CD14-positive monocyte (primary cell): ENCODE results near the gene RECK. TPM values are rescaled to one million over a fixed set of nuclear protein-coding genes. Genes with fewer than 3 reads are reported as not detected.

ENCODE experiments used
- DNase-seq, 3 donors: peaks; one replicate each; pipeline ENCODE4 v3.0.0-alpha.2; 2011 to 2022
- H2AFZ ChIP-seq: 2 replicates; pipeline ENCODE4 v1.6.0; 2012; ENCODE audit warnings: mild to moderate bottlenecking, low read depth, low read length, inconsistent platforms; ENCODE audit not compliant: insufficient read depth, poor library complexity, severe bottlenecking
- H3K27ac ChIP-seq, 2 donors: 1 replicate in 1 of 2; 2 replicates in 1 of 2; pipeline ENCODE4 v1.5.1; 2012 to 2013; ENCODE audit warnings: low read length in 2 of 2, control low read depth in 1 of 2, inconsistent platforms in 1 of 2, low read depth in 1 of 2, mild to moderate bottlenecking in 1 of 2
- H3K27me3 ChIP-seq, 2 donors: one replicate each; pipeline versions ENCODE4 v1.6.0 to v1.6.1; 2011 to 2013; ENCODE audit warnings: low read length in 2 of 2; ENCODE audit not compliant: control insufficient read depth in 2 of 2, insufficient read depth in 2 of 2
- H3K36me3 ChIP-seq, 2 donors: replicated peaks in 1 of 2; 1 replicate in 1 of 2; 2 replicates in 1 of 2; pipeline versions ENCODE4 v1.5.1 to v1.6.1; 2012 to 2013; ENCODE audit warnings: low read length in 2 of 2, control low read depth in 1 of 2, inconsistent platforms in 1 of 2, mild to moderate bottlenecking in 1 of 2; ENCODE audit not compliant: insufficient read depth in 2 of 2, control insufficient read depth in 1 of 2
- H3K4me1 ChIP-seq, 2 donors: 1 replicate in 1 of 2; 2 replicates in 1 of 2; pipeline versions ENCODE4 v1.5.1 to v1.6.1; 2012 to 2013; ENCODE audit warnings: low read length in 2 of 2, control low read depth in 1 of 2, inconsistent platforms in 1 of 2, mild to moderate bottlenecking in 1 of 2, moderate library complexity in 1 of 2; ENCODE audit not compliant: insufficient read depth in 2 of 2, control insufficient read depth in 1 of 2
- H3K4me2 ChIP-seq: replicated peaks from 2 replicates; pipeline ENCODE3; 2012; ENCODE audit warnings: low read length, moderate library complexity, mild to moderate bottlenecking; ENCODE audit not compliant: poor library complexity, severe bottlenecking; ENCODE audit errors: extremely low read depth
- H3K4me3 ChIP-seq, 3 experiments: fragments of 200-600 bp in 1 of 3; sonication (generic) in 1 of 3; replicated peaks in 1 of 3; 1 replicate in 2 of 3; 2 replicates in 1 of 3; pipeline ENCODE4 v1.5.1; 2011 to 2013; ENCODE audit warnings: low read length in 3 of 3, mild to moderate bottlenecking in 3 of 3, control low read depth in 2 of 3, low read depth in 2 of 3, inconsistent platforms in 1 of 3, moderate library complexity in 1 of 3
- H3K79me2 ChIP-seq: 2 replicates; pipeline ENCODE4 v1.6.0; 2012; ENCODE audit warnings: mild to moderate bottlenecking, control low read depth, inconsistent platforms, low read length, moderate library complexity; ENCODE audit not compliant: insufficient read depth
- H3K9ac ChIP-seq: 2 replicates; pipeline ENCODE4 v1.6.0; 2017; ENCODE audit warnings: low read length, mild to moderate bottlenecking; ENCODE audit not compliant: insufficient read depth, poor library complexity, severe bottlenecking
- H3K9me3 ChIP-seq, 2 donors: replicated peaks in 1 of 2; 1 replicate in 1 of 2; 2 replicates in 1 of 2; pipeline versions ENCODE4 v1.5.1 to v1.6.1; 2012 to 2013; ENCODE audit warnings: low read length in 2 of 2, control low read depth in 1 of 2; ENCODE audit not compliant: control insufficient read depth in 1 of 2, insufficient read depth in 1 of 2
- H4K20me1 ChIP-seq: 2 replicates; pipeline ENCODE4 v1.6.0; 2012; ENCODE audit warnings: mild to moderate bottlenecking, low read length, control low read depth, moderate library complexity; ENCODE audit not compliant: insufficient read depth
- H3K27ac Mint-ChIP-seq, 7 donors: one replicate each; pipeline ENCODE4 v1.8.0; 2020; ENCODE audit warnings: mild to moderate bottlenecking in 7 of 7, mixed read lengths in 7 of 7, moderate library complexity in 6 of 7, inconsistent platforms in 2 of 7
- H3K27me3 Mint-ChIP-seq, 3 donors: one replicate each; pipeline ENCODE4 v1.8.0; 2021 to 2022; ENCODE audit warnings: low read depth in 3 of 3, mild to moderate bottlenecking in 3 of 3, mixed read lengths in 3 of 3, moderate library complexity in 3 of 3, inconsistent platforms in 1 of 3
- H3K36me3 Mint-ChIP-seq, 2 donors: one replicate each; pipeline ENCODE4 v1.8.0; 2020; ENCODE audit warnings: mixed read lengths in 2 of 2, inconsistent platforms in 1 of 2, mild to moderate bottlenecking in 1 of 2
- H3K4me1 Mint-ChIP-seq: one replicate; pipeline ENCODE4 v1.8.0; 2020; ENCODE audit warnings: mild to moderate bottlenecking, mixed read lengths
- H3K4me3 Mint-ChIP-seq, 2 donors: one replicate each; pipeline ENCODE4 v1.8.0; 2020; ENCODE audit warnings: mild to moderate bottlenecking in 2 of 2, mixed read lengths in 2 of 2, moderate library complexity in 1 of 2
- H3K9me3 Mint-ChIP-seq, 7 donors: one replicate each; pipeline ENCODE4 v1.8.0; 2020 to 2022; ENCODE audit warnings: mixed read lengths in 7 of 7, mild to moderate bottlenecking in 6 of 7, moderate library complexity in 6 of 7, inconsistent platforms in 2 of 7
- WGBS: methylation state at CpG from one replicate; pipeline ENCODE4 v1.1.5; 2013; ENCODE audit warnings: missing lambda C conversion rate; ENCODE audit not compliant: insufficient coverage; 5-methylcytosine and 5-hydroxymethylcytosine counted together
- intact Hi-C, 2 donors: fragments of 100-400 bp; cut with micrococcal nuclease; formaldehyde crosslinking; loops; one replicate each; pipeline versions ENCODE4 v1.15.0 to v1.15.1; 2023
- polyA plus RNA-seq, 3 donors: library from polyadenylated mRNA; depleted of rRNA in 1 of 3; unstranded in 2 of 3; stranded (reverse) in 1 of 3; fragments of 300-500 nt in 2 of 3; fragments of >200 nt in 1 of 3; fragmentation: Illumina TruSeq in 2 of 3; gene quantifications; 1 replicate in 2 of 3; 2 replicates in 1 of 3; pipeline ENCODE4 v1.2.3, GENCODE V29; 2012 to 2021
- TF ChIP-seq, protein P1 (sequence below): fragments of 200-600 bp; IDR thresholded peaks from one replicate; pipeline ENCODE4 v1.8.0; 2022; ENCODE audit warnings: antibody characterized with exemption, mild to moderate bottlenecking

Gene RECK
- polyA plus RNA-seq, 3 donors = 5.0 to 5.2 (median 5.1) TPM

DNA sequence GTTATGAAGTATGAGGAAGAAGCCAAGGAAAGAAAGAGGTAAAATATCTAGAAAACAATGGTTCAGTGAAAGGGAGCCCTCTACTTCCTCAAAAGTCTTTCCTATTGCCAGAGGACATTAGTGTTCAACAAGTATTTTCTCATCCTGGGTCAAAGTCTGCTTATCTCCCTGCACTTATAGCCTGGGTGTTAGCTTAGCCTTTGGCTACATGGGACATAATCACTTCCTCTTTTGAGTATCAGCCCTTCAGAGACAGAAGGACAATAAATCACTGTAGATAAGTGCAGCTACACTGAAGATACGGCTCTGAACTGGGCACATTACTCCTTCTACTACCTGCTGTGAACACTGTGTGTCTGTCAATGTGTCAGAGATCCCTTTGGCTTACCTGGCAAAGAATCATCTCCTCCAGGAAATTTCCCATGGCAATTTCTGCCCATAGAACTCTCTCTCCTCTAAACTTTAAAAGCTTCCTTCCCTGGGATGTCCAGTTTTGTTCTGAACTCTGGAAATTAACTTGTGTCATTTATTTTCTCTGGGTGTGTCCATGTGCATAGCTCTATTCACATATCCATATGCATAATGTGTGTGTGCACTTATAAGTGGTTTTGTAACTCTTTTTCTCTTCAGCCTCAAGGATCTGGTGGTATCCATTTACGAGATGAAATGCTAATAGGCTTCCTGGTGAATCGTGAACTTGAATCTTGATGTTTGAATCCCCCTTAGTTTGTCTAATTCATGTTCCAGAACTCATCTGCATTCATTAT lies 30.0 kb upstream of the RECK start:
- H2AFZ ChIP-seq = no peak overlapping the region
- H3K4me1 ChIP-seq = no peaks in the 10 kb centered on the region
- no peak overlapping the region for H3K27ac ChIP-seq
- peak in 2 of 3 donors; percentile 17 to 22 for DNase-seq
- H3K27me3 Mint-ChIP-seq = peaks cover 13 to 19% (median 13%) of the 10 kb centered on the region in 3 donors
- H4K20me1 ChIP-seq = no peaks in the 10 kb centered on the region
- no peak overlapping the region for H3K4me3 ChIP-seq
- H3K4me3 Mint-ChIP-seq = peak overlapping the region in 1 of 2 donors; percentile 46
- TF ChIP-seq, protein P1, sequence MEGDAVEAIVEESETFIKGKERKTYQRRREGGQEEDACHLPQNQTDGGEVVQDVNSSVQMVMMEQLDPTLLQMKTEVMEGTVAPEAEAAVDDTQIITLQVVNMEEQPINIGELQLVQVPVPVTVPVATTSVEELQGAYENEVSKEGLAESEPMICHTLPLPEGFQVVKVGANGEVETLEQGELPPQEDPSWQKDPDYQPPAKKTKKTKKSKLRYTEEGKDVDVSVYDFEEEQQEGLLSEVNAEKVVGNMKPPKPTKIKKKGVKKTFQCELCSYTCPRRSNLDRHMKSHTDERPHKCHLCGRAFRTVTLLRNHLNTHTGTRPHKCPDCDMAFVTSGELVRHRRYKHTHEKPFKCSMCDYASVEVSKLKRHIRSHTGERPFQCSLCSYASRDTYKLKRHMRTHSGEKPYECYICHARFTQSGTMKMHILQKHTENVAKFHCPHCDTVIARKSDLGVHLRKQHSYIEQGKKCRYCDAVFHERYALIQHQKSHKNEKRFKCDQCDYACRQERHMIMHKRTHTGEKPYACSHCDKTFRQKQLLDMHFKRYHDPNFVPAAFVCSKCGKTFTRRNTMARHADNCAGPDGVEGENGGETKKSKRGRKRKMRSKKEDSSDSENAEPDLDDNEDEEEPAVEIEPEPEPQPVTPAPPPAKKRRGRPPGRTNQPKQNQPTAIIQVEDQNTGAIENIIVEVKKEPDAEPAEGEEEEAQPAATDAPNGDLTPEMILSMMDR = no peak
- peaks cover 7 to 11% (median 9%) of the 10 kb centered on the region in 7 donors for H3K9me3 Mint-ChIP-seq
- no peak overlapping the region for H3K9ac ChIP-seq
- peak overlapping the region in 3 of 7 donors; percentile 2 to 19 (median 14) for H3K27ac Mint-ChIP-seq
- H3K27me3 ChIP-seq = peaks cover 0 to 5% of the 10 kb centered on the region in 2 donors
- H3K79me2 ChIP-seq = no peaks in the 10 kb centered on the region
- no peak overlapping the region for H3K4me2 ChIP-seq
- peaks cover 2 to 10% of the 10 kb centered on the region in 2 donors for H3K9me3 ChIP-seq
- intact Hi-C loops = no loop called here
- no peaks in the 10 kb centered on the region for H3K36me3 ChIP-seq
- WGBS = 0% methylated on average over 1 of the region's 3 CpGs
- no peaks in the 10 kb centered on the region for H3K36me3 Mint-ChIP-seq
- peaks cover 18% of the 10 kb centered on the region for H3K4me1 Mint-ChIP-seq

DNA sequence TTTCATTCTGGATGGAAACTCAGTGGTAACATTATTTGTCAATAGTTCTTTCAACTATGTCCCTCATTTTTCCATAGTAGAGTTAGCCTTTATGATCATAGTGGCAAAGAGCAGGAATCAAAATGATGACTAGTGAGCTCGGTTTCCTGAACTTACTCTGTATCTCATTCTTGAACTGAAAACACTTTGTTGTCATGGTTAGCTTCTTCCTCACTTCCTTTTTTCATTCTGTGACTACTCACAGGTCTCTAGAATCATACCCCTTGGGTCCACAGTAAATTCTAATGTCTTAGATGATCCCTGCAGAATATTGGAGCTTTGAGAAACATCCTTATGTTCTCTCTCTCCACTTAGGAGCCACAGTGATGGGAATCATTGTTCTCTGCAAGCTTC lies 29.4 kb upstream of the RECK start:
- Mint-ChIP-seq H3K9me3 (peaks cover 7 to 11% (median 9%) of the 10 kb centered on the region in 7 donors), H3K4me1 (peaks cover 18% of the 10 kb centered on the region), H3K4me3 (peak overlapping the region in 1 of 2 donors; percentile 46), H3K36me3 (no peaks in the 10 kb centered on the region), H3K27me3 (peaks cover 11 to 16% (median 13%) of the 10 kb centered on the region in 3 donors), H3K27ac (peak overlapping the region in 1 of 7 donors; percentile 14)
- H3K9ac ChIP-seq = no peak overlapping the region
- peaks cover 2 to 10% of the 10 kb centered on the region in 2 donors for H3K9me3 ChIP-seq
- no peak overlapping the region for H3K27ac ChIP-seq
- H3K4me1 ChIP-seq = no peaks in the 10 kb centered on the region
- no peaks in the 10 kb centered on the region for H3K36me3 ChIP-seq
- peak in 2 of 3 donors; percentile 16 to 28 for DNase-seq
- WGBS = no CpG with 5 or more reads among the region's 1 CpG
- no peak overlapping the region for H2AFZ ChIP-seq
- H3K4me2 ChIP-seq = no peak overlapping the region
- no peak overlapping the region for H3K4me3 ChIP-seq
- H3K27me3 ChIP-seq = peaks cover 0 to 5% of the 10 kb centered on the region in 2 donors
- no peaks in the 10 kb centered on the region for H4K20me1 ChIP-seq
- no peaks in the 10 kb centered on the region for H3K79me2 ChIP-seq
- intact Hi-C loops = no loop called here
- TF ChIP-seq, protein P1 = no peak
